ENCODE results near the gene RPS6KA6. TPM values are rescaled to one million over a fixed set of nuclear protein-coding genes. Genes with fewer than 3 reads are reported as not detected.

RPS6KA6 gene
- total and polyA plus RNA-seq, 8 donors, result 0.29 to 22.3 (median 1.1) TPM

DNA sequence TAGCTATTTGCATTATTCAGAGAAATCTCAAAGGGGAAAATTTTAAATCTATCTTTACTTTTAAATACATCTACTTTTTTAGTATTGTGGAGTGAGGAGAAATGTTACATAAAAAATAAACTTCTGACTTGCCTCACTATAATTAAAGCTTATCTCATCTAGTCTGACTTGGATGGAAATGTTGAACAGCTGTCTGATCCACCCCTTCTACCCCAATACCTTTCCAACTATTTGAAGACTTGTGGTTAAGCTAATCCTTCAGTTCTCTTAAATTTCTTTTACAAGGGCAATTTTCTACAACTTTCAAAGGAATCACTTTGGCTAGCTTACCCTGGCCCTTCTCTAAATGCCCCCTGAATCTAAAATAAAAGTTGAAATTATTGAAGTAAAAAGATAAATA, 17.3 kb upstream of the RPS6KA6 start:
- Histone ChIP-seq H3K4me1 (no peaks in the 10 kb centered on the region), H3K9me3 (no peaks in the 10 kb centered on the region), H3K4me3 (no peak overlapping the region), H3K27me3 (no peaks in the 10 kb centered on the region), H3K36me3 (no peaks in the 10 kb centered on the region), H3K27ac (no peak overlapping the region)
- TF ChIP-seq EP300 (IDR thresholded peaks at IDR 0.05), result no peak
- no peak for TF ChIP-seq POLR2A (IDR thresholded peaks at IDR 0.05)
- TF ChIP-seq CTCF (IDR thresholded peaks at IDR 0.05), result no peak
- no peak for TF ChIP-seq POLR2AphosphoS5 (IDR thresholded peaks at IDR 0.05)
- intact Hi-C loops (cut with DNase I; ENCODE audit: low total_unique reads), result no loop called here
- no peak for DNase-seq

DNA sequence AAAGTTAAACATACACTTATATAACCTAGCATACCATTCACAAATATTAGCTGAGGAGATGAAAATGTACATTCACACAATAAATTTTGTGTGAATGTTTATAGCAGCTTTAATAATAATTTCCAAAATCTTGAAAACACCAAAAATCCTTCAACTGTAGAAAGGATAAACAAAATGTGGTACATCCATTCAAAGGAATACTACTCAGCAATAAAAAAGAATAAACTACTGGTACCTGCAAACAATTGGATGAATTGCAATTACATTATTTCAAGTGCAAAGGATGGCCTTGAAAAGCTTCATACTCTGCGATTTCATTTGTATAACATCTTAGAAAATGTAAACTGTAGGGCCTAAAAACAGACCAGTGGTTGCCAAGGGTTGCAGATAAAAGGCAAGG, 11.7 kb upstream of the RPS6KA6 start:
- Histone ChIP-seq H3K9me3 (peaks cover 0 to 10% (median 0%) of the 10 kb centered on the region in 4 donors), H3K27me3 (no peaks in the 10 kb centered on the region), H3K4me1 (no peaks in the 10 kb centered on the region), H3K27ac (no peak overlapping the region), H3K36me3 (no peaks in the 10 kb centered on the region), H3K4me3 (no peak overlapping the region)
- no peak for DNase-seq
- TF ChIP-seq EP300 (IDR thresholded peaks at IDR 0.05) (no peak), POLR2A (IDR thresholded peaks at IDR 0.05) (no peak), CTCF (IDR thresholded peaks at IDR 0.05) (no peak), POLR2AphosphoS5 (IDR thresholded peaks at IDR 0.05) (no peak)
- 65 to 94% (median 79%) methylated on average over 1 of the region's 1 CpG for WGBS, 5 donors
- intact Hi-C loops (cut with DNase I; ENCODE audit: low total_unique reads), result no loop called here

GRCh38 chrX:84197550-84197949, 9.6 kb upstream of the RPS6KA6 start:
- Histone ChIP-seq H3K27ac (no peak overlapping the region), H3K9me3 (peaks cover 0 to 10% (median 0%) of the 10 kb centered on the region in 4 donors), H3K4me1 (no peaks in the 10 kb centered on the region), H3K27me3 (no peaks in the 10 kb centered on the region), H3K4me3 (no peak overlapping the region), H3K36me3 (no peaks in the 10 kb centered on the region)
- 40 to 74% (median 59%) methylated on average over 1 of the region's 1 CpG for WGBS, 5 donors
- no peak for DNase-seq
- TF ChIP-seq CTCF (IDR thresholded peaks at IDR 0.05), result no peak
- no peak for TF ChIP-seq EP300 (IDR thresholded peaks at IDR 0.05)
- no peak for TF ChIP-seq POLR2A (IDR thresholded peaks at IDR 0.05)
- TF ChIP-seq POLR2AphosphoS5 (IDR thresholded peaks at IDR 0.05), result no peak
- intact Hi-C loops (cut with DNase I; ENCODE audit: low total_unique reads), result no loop called here

GRCh38 chrX:84192006-84192405, 4.0 kb upstream of the RPS6KA6 start:
- DNase-seq, result no peak
- WGBS, 5 donors, result 78 to 100% (median 94%) methylated on average over 1 of the region's 1 CpG
- intact Hi-C loops (cut with DNase I; ENCODE audit: low total_unique reads), result no loop called here
- no peaks in the 10 kb centered on the region for H3K27me3 ChIP-seq
- no peaks in the 10 kb centered on the region for H3K4me1 ChIP-seq
- no peak overlapping the region for H3K4me3 ChIP-seq
- H3K9me3 ChIP-seq, result no peaks in the 10 kb centered on the region
- H3K36me3 ChIP-seq, result no peaks in the 10 kb centered on the region
- TF ChIP-seq POLR2A (IDR thresholded peaks at IDR 0.05), result no peak
- TF ChIP-seq EP300 (IDR thresholded peaks at IDR 0.05), result no peak
- TF ChIP-seq CTCF (IDR thresholded peaks at IDR 0.05), result no peak
- TF ChIP-seq POLR2AphosphoS5 (IDR thresholded peaks at IDR 0.05), result no peak
- H3K27ac ChIP-seq, result no peak overlapping the region

Data from stomach (tissue), 9 donors.